ENCODE measurements around the gene CLEC16A.
A peak's percentile ranks its signal among the peaks of the same experiment; 100 is the strongest.

The CLEC16A gene

DNA sequence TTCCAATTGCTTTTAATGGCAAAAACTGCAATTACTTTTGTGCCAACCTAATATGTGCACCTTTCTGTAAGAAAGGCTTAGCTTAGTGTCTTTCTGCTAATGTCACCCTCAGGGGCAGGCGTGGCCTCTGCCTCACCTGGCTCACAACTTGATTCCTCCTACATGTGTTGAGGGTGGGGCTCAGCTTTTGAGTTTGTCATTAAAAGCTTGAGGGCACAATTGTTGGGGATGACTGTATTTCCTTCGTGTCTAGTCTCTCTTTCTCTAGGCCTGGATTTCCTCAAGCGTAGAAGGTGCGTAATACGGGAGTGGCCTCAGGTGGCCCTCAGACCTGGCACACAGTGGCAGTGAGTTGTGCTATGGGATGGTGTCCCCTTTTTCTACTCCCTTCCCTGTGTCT, 94.4 kb downstream of the CLEC16A start:
- no peak for DNase-seq (ENCODE audit: low read depth)

DNA sequence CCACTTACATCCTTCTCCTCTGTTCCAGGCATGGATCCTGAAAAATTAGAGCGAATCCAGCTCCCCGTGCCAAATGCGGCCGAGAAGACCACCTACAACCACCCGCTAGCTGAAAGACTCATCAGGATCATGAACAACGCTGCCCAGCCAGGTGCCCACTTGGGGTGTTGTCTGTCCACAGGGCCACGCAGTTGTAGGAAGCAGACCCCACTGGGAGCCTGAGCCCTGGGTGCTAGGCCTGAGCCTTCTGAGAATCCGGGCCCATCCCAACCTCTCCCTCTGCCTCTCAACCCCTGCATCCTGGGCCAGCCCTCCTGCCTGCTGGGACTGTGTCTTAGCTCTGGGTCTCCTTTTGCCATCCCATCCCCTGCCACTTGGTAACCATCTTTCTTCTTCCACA, 95.4 kb downstream of the CLEC16A start:
- DNase-seq (ENCODE audit: low read depth): no peak

DNA sequence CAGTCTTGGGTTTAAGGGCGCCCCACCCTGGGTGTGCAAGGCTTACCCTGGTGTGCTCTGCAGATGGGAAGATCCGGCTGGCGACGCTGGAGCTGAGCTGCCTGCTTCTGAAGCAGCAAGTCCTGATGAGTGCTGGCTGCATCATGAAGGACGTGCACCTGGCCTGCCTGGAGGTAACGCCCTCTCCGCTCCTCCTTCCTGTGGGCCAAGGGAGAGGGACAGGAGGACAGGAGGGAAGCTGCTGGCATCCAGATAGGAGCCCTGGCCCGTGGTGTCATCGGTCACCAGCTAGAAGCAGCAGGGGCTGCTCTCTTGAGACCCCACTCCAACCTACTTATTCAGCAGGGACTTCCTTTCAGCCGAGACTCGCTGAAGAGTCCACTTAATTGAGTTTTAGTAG, 97.8 kb downstream of the CLEC16A start:
- no peak for DNase-seq (ENCODE audit: low read depth)

DNA sequence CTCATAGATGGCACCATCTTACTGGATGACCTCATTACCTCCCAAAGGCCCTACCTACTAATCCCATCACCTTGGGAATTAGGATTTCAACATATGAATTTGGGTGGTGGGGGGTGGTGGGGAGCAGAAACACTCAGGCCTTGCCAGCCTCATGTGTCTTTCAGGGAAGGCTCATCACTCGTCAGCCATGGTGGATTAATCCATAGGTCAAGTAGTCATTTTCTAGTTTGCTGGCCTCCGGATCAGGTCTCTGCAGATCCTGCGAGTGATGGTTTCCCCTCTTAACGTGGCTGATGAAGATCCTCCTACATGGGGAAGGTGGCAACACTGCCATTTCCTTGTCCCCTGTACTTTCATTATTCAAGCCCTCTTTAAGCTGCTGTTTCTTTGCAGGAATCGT, 101.1 kb downstream of the CLEC16A start:
- DNase-seq (ENCODE audit: low read depth): no peak

DNA sequence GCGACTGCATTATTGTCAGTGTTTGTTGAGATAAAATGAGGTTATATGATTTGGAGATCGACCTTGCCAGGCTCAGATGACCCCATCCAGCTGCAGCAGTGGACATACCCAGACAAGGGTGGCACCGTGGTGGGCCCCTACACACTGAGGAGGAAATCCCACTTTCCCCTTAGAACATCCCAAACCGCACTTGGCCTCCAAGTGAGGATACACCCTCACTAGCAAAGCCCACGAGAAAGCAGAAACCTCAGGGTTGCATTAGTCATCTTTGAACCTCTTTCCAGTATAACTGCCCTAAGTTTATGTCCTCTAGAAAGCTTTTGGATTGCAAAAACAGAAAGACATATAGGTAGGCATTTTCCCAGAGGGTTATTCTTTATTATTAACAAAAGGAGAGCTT, 101.5 kb downstream of the CLEC16A start:
- DNase-seq (ENCODE audit: low read depth): no peak

DNA sequence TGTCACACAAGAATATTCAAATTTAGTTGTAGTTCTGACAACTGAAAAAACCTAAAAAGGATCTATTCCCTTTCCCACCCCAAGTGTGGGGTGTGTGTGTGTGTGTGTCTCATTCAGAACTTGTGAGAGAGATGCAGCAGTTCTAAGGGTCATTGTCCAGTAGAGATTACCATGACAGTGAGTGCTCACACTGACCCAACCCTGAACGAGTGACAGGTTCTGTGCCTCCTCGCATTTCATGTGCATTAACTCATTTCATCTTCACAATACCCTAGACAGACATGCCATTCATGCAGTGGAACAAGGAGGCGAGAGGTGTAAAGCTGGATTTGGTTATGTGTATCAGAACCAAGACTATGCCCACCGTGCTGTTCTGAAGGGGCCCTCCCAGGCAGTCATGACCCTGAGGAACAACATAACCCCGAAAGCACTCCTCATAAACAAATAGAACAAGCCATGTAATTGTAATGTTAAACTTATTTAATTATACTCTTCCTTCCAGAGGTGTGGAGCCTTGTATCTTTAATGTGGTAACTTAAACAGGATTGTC, 102.1 kb downstream of the CLEC16A start:
- no peak for DNase-seq (ENCODE audit: low read depth)

DNA sequence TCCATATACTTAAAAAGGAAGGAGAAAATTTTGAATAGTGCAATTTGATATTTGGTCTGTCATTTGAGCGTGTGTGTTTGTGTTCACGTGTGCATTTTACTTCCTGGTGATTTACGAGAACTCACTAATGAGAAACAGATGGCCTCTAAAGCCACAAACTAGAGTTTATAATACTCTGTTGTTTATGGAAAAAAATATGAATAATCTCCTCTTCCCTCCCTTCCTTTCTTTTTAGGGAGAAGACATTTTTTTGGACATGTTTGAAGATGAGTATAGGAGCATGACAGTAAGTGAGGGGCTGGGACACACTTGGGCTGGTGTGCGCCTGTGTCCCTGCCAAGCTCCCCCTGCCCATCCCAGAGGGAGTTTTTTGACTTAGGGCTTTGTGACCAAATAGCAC, 102.7 kb downstream of the CLEC16A start:
- DNase-seq (ENCODE audit: low read depth): no peak

DNA sequence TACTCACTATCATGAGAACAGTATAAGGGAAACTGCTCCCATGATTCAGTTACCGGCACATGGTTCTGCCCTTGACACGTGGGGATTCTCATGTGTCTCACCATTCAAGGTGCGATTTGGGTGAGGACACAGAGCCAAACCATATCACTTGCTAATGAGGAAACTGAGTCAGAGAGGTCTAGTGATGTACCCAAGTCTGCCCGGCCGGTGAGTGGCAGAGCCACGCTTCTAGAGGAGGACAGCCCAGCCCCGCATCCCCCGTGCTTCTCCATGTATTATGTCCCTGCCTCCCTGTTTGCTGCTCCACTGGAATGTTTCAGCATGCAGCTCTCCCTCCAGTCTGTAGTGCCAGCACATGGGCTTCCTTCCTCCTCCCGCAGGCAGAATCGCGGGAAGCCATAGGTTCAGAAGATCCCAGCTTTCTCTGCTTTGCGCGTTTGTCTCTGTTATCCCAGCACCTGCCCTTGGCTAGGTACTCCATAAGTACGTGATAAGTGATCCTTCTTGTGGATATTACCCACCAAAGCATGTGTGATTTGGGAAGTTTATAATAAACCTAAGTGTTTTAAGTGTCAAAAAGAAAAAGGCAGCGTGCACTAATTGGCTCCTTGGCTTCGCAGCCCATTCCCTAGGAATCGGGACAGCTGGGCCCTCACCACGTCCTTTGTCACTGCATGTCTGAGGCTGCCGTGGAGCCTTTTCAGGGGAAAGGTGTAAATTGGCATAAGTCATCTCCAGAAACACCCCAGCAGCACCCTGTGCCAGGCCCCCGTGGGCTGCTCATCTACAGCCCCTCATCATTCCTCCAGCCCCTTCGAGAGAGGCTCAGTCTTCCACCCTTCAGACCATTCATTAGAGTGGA, 103.8 kb downstream of the CLEC16A start:
- no peak for DNase-seq (ENCODE audit: low read depth)

DNA sequence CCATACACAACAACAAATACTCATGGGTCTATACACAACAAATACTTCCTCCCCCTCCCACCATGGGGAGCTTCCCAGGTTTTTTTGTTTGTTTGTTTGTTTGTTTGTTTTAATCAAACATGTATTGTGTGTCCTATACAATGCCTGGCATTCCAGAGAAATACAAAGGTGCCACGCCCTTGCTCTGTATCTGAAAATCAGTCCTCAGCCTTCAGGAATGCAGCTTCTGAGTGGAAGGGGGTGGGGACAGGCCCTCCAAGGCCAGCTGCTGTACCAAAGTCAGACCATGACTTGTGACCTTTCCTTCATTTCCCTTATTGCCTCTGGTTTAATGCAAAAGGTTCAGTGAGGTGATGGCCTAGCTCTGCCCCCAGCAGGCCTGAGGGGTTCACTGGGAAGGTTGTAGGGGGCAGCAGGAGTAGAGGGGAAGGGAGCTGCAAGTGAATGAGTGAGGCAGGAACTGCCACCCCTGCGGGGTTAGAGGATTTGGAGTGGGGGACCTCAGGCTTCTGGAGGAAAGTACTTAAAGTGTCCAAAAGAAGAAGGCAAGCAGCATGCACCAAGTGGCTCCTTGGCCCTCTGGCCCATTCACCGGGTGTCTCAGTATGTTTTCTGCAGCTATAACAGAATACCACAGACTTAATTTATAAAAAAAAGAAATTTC, 105.2 kb downstream of the CLEC16A start:
- DNase-seq (ENCODE audit: low read depth): no peak

DNA sequence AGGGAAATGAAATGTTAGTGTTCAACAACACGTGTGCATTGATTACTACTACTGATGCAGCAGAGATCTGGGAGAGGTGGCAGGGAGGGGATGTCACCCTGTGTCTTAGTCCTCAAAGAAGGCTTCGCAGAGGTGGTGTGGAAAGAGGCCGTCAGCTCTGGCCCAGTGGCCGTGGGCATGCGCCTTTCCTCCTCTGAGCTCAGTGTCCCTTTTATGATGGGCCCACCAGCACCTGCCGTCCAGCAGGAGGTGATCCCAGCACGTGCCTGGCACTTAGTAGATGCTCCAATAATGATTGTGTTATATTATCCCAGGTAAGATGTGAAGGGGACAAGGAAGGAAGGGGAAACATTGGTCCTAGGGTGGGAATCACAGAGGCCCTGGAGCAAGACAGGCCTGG, 106.2 kb downstream of the CLEC16A start:
- no peak for DNase-seq (ENCODE audit: low read depth)

DNA sequence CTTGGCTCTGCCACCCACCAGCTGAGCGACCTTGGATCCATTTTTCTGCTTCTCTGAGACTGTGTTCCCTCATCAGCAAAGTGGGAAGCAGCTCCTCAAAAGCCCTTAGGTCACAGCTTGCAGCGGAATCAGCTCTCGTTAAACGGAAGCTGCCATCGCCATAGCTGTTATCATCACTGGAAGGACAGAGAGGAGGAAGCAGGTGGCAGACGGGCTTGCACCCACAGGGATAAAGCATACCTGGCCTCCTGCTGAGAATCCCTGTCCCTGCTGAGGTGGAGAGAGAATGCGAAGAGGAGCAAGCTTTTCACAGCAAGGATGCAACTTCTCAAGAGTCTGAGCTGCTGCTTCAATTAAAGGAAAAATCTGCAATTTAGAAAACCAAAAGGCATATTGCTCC, 106.6 kb downstream of the CLEC16A start:
- no peak for DNase-seq (ENCODE audit: low read depth)

DNA sequence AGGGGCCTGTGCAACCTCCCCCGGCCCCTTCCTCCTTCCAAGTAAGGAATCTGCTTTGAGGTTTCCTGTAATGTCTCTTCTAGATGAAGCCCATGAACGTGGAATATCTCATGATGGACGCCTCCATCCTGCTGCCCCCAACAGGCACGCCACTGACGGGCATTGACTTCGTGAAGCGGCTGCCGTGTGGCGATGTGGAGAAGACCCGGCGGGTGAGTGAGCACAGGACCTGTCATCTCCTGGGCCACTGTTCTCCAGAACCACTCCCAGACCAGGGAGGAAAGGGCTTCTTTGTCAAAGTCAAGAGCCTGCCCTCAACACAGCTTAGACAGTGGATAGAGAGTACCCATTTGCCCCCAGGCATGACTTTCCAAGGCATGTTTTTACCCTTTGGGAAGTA, 107.1 kb downstream of the CLEC16A start:
- no peak for DNase-seq (ENCODE audit: low read depth)

DNA sequence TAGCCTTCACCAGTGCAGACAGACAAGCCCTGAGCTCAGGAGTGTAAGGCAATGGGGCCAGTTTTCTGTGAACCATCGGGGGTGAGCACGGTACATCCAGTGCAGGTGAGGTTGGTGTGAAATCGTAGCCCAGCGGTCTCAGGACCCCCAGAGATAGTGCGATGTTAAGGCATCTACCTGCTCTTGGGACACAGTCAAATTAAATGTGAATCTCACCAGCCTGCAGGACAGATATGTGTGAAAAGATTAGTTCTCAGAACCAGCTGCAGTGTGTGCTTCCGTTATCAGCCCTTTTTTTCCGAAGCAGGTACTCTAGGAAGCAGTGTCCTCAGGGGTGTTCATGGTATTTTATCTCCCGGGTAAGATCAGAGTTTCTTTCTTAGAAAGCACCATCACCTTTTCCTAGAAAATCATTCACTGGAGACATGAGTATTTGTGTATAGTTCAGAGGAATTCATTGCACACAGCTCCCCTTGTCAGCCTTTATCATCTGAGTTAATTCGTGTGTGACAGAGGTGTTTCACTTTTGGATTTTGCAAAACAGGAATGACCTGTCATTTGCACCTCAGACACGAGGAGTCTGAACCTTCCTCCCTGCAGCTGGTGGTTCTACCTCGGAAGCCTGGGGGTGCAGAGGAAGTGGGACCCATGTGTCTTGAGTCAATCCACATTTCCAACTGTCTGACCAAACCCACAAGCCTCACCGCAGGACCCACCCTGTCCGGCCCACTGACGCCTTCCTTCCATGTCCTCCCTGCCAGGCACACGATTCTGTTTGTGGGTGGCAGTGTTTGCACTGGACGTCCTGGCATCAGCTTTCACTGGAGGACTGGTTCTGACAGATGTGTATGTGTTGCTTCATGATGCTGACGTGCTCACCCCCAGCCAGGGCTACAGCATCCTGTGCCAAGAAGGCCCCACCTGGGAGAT, 107.8 kb downstream of the CLEC16A start:
- peak; percentile 14 for DNase-seq (ENCODE audit: low read depth)

DNA sequence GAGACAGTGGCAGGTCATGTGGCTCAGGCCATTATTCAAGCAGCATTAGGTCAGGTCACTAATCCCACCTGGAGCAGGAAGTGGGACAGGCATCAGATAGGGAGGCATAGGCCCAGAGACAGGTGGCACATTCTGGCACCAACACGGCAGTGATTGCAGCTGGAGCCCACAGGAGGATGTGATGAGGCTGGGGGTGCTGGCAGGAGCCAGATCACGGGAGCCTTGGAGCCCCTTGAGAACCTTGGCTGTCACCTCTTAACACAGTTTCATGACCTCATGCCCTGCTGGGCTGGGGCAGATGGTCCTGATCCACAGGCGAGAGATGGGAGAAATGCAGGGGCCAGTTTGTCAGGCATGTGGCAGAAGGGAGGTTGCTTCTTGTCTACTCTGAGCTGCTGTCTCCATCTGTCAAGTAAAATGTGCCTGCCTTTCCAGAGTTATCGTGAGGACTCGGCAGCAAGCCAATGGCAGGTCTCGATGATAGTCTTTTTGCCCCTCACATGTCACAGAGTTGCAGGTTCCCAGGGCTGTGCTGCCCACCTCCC, 109.6 kb downstream of the CLEC16A start:
- DNase-seq (ENCODE audit: low read depth): no peak

DNA sequence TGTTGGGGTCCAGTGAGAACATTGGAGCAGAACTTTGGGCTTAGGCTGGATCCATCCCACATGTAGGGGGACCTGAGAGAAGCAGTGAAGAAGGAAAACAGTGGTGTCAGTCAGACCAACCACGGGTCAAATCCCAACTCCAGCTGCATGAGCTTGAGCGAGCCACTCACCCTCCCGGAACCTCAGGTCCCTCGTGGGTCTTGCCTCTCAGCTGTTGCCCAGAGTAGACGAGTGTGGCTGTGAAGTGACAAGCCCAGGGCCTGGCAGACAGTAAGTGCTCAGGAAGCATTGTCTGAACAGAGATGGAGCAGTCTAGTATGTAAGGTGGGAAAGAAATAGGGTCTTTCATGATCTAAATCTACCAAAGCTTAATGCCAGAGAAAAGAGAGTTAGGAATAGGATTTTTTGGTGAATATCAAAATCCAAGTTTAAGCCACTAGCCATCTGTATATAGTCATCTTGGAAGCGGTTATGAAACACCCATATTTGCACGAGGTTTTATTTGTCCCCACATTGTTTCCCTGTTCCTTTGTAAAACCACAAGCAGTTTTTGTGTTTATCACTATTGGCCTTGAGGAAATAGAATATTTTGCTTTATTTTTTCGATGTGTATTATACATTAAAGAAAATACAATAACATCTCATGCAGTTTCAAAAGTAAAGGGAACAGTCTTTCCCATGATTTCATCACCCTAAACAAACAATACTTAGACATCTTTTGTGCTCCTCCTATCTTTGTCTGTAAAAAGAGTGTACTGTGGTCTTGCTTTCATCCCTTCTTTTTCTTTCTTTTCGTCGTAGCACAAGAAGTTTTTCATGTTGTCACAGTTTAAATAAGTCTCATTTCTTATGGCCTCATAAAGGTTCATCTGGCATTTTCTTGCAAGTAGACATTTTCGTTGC, 112.0 kb downstream of the CLEC16A start:
- DNase-seq (ENCODE audit: low read depth): no peak

DNA sequence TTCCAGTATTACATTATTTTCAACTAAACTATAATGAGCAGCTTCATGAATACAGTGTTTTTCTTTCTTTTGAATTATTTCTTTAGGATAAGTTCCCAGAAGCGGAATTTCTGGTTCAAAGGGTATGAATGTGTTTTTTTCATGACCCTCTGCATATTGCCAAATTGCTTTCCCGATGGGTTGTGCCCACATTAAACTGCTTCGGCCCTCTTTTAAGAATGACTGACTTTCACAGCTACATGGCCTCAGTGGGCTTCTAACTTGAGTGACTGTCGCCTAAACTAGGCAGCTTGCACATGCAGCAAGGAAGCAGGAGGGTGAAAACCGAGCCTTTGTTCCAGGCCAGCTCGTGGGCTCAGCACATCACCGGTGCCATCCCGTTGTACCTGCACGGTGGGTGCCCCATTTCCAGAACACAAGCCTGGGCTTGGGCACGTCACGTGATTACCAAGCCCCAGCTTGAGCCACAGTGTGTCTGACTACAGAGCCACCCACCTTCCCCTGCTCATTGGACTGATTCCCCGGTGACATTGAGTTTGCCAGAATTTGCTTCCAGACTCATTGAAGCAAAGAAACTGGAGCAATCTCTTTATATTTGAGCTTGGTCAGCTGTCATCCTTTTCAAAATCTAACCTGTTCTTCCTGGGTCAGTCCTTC, 112.8 kb downstream of the CLEC16A start:
- no peak for DNase-seq (ENCODE audit: low read depth)

DNA sequence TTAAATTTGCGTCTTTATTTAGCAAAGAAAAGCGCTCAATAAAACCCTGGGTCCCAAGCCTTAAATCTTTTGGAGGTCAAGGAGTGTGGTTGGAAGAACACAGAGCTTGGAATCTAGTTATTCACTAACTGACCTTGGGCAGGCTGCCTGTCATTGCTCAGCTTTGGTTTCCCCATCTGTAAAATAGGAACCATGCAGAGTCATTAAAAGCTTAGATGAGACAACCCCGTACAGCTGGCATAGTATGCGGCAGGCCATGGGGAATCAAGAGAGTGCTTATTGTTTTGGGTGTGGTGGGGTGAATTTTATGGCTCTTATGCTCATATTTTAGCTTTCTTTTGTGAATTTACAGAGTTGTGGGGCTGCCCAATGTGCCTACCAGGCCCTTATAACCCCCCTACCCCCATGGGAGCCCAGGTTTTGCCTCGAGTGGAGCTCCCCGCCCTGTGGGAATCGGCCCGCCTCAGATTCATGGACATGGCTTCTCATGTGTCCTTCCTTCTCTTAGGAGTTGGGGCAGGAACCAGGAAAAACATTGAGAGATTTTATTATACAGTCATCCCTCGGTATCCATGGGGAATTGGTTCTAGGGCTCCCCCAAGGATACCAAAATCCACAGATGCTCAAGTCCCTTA, 113.5 kb downstream of the CLEC16A start:
- DNase-seq (ENCODE audit: low read depth): no peak

DNA sequence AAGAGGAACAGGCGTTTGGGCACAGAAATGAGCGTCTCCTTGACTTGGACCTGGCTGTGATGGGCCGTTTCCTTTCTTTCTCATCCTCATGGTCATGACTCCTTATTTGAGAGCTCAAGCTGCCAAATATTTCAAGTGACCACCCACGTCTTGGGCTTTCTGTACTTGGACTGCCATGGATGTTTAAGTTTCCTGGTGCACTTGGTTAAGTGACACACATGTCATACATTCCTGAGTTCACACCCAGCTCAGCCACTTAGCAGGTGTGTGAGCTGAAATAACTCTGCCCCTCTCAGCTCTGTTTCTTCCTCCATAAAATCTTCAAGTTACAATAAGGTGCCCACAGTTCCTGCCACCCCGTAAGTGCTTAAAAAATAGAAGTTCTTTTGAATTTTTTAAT, 114.5 kb downstream of the CLEC16A start:
- DNase-seq (ENCODE audit: low read depth): no peak

DNA sequence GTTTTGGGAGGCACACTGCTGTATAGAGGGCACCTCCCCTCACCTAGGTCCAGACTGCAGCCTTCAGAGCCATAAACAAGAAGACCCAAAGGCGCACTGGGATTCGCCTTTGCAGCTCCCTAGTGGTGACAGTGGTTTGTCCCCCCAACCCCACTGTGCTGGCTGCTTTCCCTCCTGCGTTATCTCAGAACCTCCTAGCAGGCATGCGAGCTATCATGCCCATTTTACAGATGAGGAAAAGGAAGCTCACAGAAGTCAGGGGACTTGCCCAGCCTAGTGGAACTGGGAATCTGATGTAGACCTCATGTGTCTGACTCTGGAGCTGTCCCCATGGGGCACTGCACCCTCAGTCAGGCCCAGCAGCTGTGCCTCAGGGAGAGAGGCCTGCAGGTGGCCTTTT, 115.2 kb downstream of the CLEC16A start:
- no peak for DNase-seq (ENCODE audit: low read depth)

DNA sequence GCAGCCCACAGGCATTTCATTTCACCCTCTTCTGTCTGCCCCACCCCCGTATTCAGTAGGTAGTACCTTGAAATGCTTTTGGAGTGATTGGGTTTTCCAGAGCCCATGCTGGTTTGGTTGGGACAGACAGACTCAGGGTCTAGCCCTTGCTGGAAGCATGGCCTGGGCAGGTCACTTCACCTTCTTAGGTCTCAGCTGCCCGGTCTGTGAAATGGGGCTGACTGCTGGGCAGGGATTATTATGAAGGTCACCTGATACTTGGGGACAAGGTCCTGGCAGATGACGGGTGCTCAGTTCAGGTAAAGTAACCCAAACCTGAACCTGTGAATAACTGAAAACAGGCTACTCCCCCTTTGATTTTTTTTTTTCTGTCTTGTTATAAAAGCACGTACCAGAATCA, 116.0 kb downstream of the CLEC16A start:
- no peak for DNase-seq (ENCODE audit: low read depth)

Measured in activated T-helper 1 cell treated with Interleukin-2 at 50 U/mL for 16 hours (primary cell).